Caco-2 (cell line): ENCODE data around the gene TMEM37. TPM values are rescaled to one million over a fixed set of nuclear protein-coding genes. Genes with fewer than 3 reads are reported as not detected.

Experiments
- BruUV-seq: library from RNA; stranded (reverse); fragments of 400-500 nt; replicated peaks from 2 replicates; lab custom pipeline; 2021; lab: Mats Ljungman, UMichigan
- CTCF ChIA-PET: fragments of 300-600 bp; sonication (Branson Sonifier 250); formaldehyde crosslinking; loops from one replicate; lab custom pipeline; 2022; ENCODE audit warnings: antibody characterized with exemption; lab: Charles Lee
- POLR2A ChIA-PET: fragments of 300-600 bp; sonication (Branson Sonifier 250); formaldehyde crosslinking; loops from one replicate; lab custom pipeline; 2022; ENCODE audit warnings: antibody characterized with exemption; lab: Charles Lee
- DNase-seq, 2 experiments: peaks; one replicate each; pipeline versions ENCODE4 v3.0.0 to v3.0.0-alpha.2; 2020 to 2022
- H3K27me3 ChIP-seq: replicated peaks from 2 replicates; pipeline ENCODE4 v1.6.0; 2011; ENCODE audit warnings: low read length; ENCODE audit not compliant: control insufficient read depth, insufficient read depth
- H3K36me3 ChIP-seq: 2 replicates; pipeline ENCODE4 v1.5.1; 2011; ENCODE audit warnings: low read length; ENCODE audit not compliant: control insufficient read depth, insufficient read depth
- H3K4me1 ChIP-seq: fragments of 250-450 bp; sonication (Bioruptor Pico); 2 replicates; pipeline ENCODE4 v1.5.1; 2020; ENCODE audit warnings: mild to moderate bottlenecking
- H3K4me3 ChIP-seq: 2 replicates; pipeline ENCODE4 v1.5.1; 2011; ENCODE audit warnings: low read depth, mild to moderate bottlenecking, control low read depth, low read length
- H3K9me3 ChIP-seq: fragments of 250-450 bp; sonication (Bioruptor Pico); 2 replicates; pipeline ENCODE4 v1.5.1; 2020; ENCODE audit warnings: mild to moderate bottlenecking, moderate library complexity
- H3K27ac Mint-ChIP-seq: one replicate; pipeline ENCODE4 v1.8.0; 2022; ENCODE audit warnings: mixed read lengths; ENCODE audit not compliant: unreplicated experiment
- H3K27me3 Mint-ChIP-seq: one replicate; pipeline ENCODE4 v1.8.0; 2022; ENCODE audit warnings: mixed read lengths; ENCODE audit not compliant: insufficient read depth, unreplicated experiment
- H3K36me3 Mint-ChIP-seq: one replicate; pipeline ENCODE4 v1.8.0; 2022; ENCODE audit warnings: mild to moderate bottlenecking, mixed read lengths; ENCODE audit not compliant: insufficient read depth, unreplicated experiment
- H3K4me1 Mint-ChIP-seq: one replicate; pipeline ENCODE4 v1.8.0; 2022; ENCODE audit warnings: low read depth, mixed read lengths; ENCODE audit not compliant: unreplicated experiment
- H3K4me3 Mint-ChIP-seq: one replicate; pipeline ENCODE4 v1.8.0; 2022; ENCODE audit warnings: mild to moderate bottlenecking, moderate library complexity, mixed read lengths; ENCODE audit not compliant: unreplicated experiment
- H3K9me3 Mint-ChIP-seq: one replicate; pipeline ENCODE4 v1.8.0; 2022; ENCODE audit warnings: mixed read lengths; ENCODE audit not compliant: unreplicated experiment
- CTCF ChIP-seq, 2 experiments: fragments of 200-600 bp in 1 of 2; IDR thresholded peaks; 1 replicate in 1 of 2; 2 replicates in 1 of 2; pipeline versions ENCODE4 v1.5.1 to v1.8.0; 2011 to 2022; ENCODE audit warnings: antibody characterized with exemption in 1 of 2, control low read depth in 1 of 2, inconsistent platforms in 1 of 2, low read depth in 1 of 2, low read length in 1 of 2, mild to moderate bottlenecking in 1 of 2, moderate library complexity in 1 of 2; ENCODE audit not compliant: insufficient read depth in 1 of 2, severe bottlenecking in 1 of 2, unreplicated experiment in 1 of 2
- intact Hi-C: fragments of 100-400 bp; cut with micrococcal nuclease; formaldehyde crosslinking; loops from one replicate; pipeline ENCODE4 v1.10.0; 2022; ENCODE audit not compliant: unreplicated experiment
- total RNA-seq: library from RNA; stranded (reverse); gene quantifications from 2 replicates; pipeline ENCODE4 v1.2.3, GENCODE V29; 2022

The TMEM37 gene
- total RNA-seq, 1 experiment from 2014 or later, result 15.8 TPM

- Histone ChIP-seq H3K36me3 (no peaks in the 10 kb centered on the region), H3K27me3 (no peaks in the 10 kb centered on the region), H3K4me1 (no peaks in the 10 kb centered on the region), H3K4me3 (no peak overlapping the region), H3K9me3 (no peaks in the 10 kb centered on the region)
- TF ChIP-seq CTCF (IDR thresholded peaks at IDR 0.05; ENCODE audit: insufficient read depth in 1 of 2, low read depth in 1 of 2, low read length in 1 of 2, severe bottlenecking in 1 of 2, unreplicated experiment in 1 of 2), result no peak
- H3K27me3 Mint-ChIP-seq, result no peaks in the 10 kb centered on the region
- H3K4me3 Mint-ChIP-seq, result no peak overlapping the region
- H3K9me3 Mint-ChIP-seq, result peaks cover 9% of the 10 kb centered on the region
- no peak overlapping the region for H3K27ac Mint-ChIP-seq
- no peak for DNase-seq
- ChIA-PET CTCF (no interaction called here), POLR2A (no interaction called here)
- H3K36me3 Mint-ChIP-seq, result no peaks in the 10 kb centered on the region
- no peaks in the 10 kb centered on the region for H3K4me1 Mint-ChIP-seq
- intact Hi-C loops, result no loop called here
- no TSS peak for BruUV-seq
These were observed 23.5 kb downstream of the TMEM37 start for GRCh38 chr2:119455066-119455718.

GRCh38 chr2:119460076-119460475, 28.4 kb downstream of the TMEM37 start:
- Mint-ChIP-seq H3K9me3 (peaks cover 9% of the 10 kb centered on the region), H3K4me1 (no peaks in the 10 kb centered on the region), H3K27ac (no peak overlapping the region), H3K36me3 (no peaks in the 10 kb centered on the region), H3K27me3 (no peaks in the 10 kb centered on the region), H3K4me3 (no peak overlapping the region)
- DNase-seq, result no peak
- CTCF ChIA-PET, result no interaction called here
- POLR2A ChIA-PET, result no interaction called here
- Histone ChIP-seq H3K9me3 (no peaks in the 10 kb centered on the region), H3K4me3 (no peak overlapping the region), H3K4me1 (no peaks in the 10 kb centered on the region), H3K36me3 (no peaks in the 10 kb centered on the region), H3K27me3 (no peaks in the 10 kb centered on the region)
- intact Hi-C loops, result no loop called here
- no TSS peak for BruUV-seq
- no peak for TF ChIP-seq CTCF (IDR thresholded peaks at IDR 0.05; ENCODE audit: insufficient read depth in 1 of 2, low read depth in 1 of 2, low read length in 1 of 2, severe bottlenecking in 1 of 2, unreplicated experiment in 1 of 2)

GRCh38 chr2:119461811-119462210, 30.2 kb downstream of the TMEM37 start:
- no peaks in the 10 kb centered on the region for H3K27me3 Mint-ChIP-seq
- H3K9me3 Mint-ChIP-seq, result no peaks in the 10 kb centered on the region
- BruUV-seq, result no TSS peak
- no peaks in the 10 kb centered on the region for H3K36me3 ChIP-seq
- ChIA-PET CTCF (no interaction called here), POLR2A (interaction anchor here (0.7 kb wide), 1 partner anchor 109 kb away, joined by 8 read pairs; no protein-coding TSS in a partner anchor)
- H3K4me1 Mint-ChIP-seq, result no peaks in the 10 kb centered on the region
- no peak for TF ChIP-seq CTCF (IDR thresholded peaks at IDR 0.05; ENCODE audit: insufficient read depth in 1 of 2, low read depth in 1 of 2, low read length in 1 of 2, severe bottlenecking in 1 of 2, unreplicated experiment in 1 of 2)
- intact Hi-C loops, result no loop called here
- no peak overlapping the region for H3K4me3 Mint-ChIP-seq
- H3K4me1 ChIP-seq, result no peaks in the 10 kb centered on the region
- H3K27me3 ChIP-seq, result no peaks in the 10 kb centered on the region
- no peak overlapping the region for H3K27ac Mint-ChIP-seq
- no peak overlapping the region for H3K4me3 ChIP-seq
- H3K9me3 ChIP-seq, result no peaks in the 10 kb centered on the region
- DNase-seq, result no peak
- no peaks in the 10 kb centered on the region for H3K36me3 Mint-ChIP-seq
